ENCODE results near the gene MAP3K4.

The MAP3K4 gene

DNA sequence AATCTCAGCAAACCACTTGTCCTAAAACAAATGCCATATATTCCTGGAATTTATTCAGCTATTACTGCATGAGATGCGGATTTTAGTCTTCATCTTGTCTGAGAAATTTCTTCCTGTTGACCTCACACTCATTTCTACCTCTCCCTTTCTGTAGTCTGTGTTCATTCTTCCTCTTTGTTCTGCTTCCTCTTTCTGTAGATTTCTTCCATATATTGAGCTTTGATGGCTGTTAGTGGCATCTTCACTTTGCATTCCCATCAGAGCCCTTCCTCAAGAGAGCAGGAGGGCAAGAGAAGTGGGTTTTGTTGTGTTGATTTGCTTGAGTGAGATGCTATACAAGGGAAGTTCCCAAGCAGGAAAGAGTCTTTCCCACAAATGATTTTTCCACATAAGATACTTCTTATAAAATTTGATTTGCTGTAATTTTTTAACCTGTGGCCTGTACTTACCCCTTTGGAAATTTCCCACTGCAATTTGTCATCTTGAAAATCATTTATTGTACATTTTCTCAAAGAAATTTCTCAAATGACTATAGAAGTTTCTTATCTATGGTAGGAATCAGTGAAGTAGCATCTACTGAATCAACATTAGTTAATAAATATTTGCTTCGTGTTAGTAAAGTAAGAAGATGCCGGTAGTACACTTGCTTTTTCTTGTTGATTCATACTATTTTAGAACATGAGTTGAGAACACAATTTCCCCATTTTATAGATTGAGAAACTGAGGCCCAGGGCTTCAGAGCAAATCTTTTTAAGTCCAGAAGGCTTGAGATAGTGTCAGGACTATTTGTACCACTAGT, 43.8 kb downstream of the MAP3K4 start:
- H3K4me3 ChIP-seq (replicated peaks in 1 of 2; ENCODE audit: low read depth in 2 of 2, low read length in 2 of 2), result no peak overlapping the region
- DNase-seq (ENCODE audit: low read depth in 2 of 2), result no peak
- TF ChIP-seq, protein P1, sequence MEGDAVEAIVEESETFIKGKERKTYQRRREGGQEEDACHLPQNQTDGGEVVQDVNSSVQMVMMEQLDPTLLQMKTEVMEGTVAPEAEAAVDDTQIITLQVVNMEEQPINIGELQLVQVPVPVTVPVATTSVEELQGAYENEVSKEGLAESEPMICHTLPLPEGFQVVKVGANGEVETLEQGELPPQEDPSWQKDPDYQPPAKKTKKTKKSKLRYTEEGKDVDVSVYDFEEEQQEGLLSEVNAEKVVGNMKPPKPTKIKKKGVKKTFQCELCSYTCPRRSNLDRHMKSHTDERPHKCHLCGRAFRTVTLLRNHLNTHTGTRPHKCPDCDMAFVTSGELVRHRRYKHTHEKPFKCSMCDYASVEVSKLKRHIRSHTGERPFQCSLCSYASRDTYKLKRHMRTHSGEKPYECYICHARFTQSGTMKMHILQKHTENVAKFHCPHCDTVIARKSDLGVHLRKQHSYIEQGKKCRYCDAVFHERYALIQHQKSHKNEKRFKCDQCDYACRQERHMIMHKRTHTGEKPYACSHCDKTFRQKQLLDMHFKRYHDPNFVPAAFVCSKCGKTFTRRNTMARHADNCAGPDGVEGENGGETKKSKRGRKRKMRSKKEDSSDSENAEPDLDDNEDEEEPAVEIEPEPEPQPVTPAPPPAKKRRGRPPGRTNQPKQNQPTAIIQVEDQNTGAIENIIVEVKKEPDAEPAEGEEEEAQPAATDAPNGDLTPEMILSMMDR (IDR thresholded peaks at IDR 0.05; ENCODE audit: low read depth, low read length), result no peak

DNA sequence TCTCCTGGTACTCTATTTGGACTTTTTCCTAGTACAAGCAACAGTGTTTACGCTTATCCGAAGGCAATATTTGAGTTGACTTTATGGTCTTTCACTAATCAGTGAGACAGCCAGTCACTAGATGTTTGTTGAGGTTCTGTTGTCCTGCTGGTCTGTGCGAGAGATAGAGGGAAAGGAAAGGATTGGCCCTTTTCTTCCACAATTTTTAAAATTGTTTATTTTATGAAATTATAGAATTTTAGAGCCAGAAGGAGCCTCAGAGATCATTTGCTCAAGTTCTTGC, 44.4 kb downstream of the MAP3K4 start:
- TF ChIP-seq, protein P1 (IDR thresholded peaks at IDR 0.05; ENCODE audit: low read depth, low read length), result no peak
- no peak for DNase-seq (ENCODE audit: low read depth in 2 of 2)
- H3K4me3 ChIP-seq (replicated peaks in 1 of 2; ENCODE audit: low read depth in 2 of 2, low read length in 2 of 2), result no peak overlapping the region

DNA sequence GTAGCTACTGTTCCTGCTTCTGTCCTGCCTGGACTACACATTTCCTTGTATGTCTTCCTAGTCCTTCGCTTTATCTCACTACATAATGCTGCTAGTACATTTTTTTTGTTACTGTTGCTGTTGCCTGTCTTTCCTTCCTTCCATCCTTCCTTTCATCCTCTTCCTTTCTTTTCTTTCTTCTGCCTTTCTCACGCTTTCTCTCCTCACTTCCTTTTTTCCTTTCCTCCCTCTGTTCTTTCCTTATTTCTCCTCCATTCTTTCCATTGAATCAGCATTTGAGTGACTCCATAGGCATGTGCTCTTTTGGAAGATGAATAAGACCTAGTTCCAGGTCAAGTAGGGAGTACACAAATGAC, 46.3 kb downstream of the MAP3K4 start:
- TF ChIP-seq, protein P1 (IDR thresholded peaks at IDR 0.05; ENCODE audit: low read depth, low read length), result no peak
- DNase-seq (ENCODE audit: low read depth in 2 of 2), result no peak
- no peak overlapping the region for H3K4me3 ChIP-seq (replicated peaks in 1 of 2; ENCODE audit: low read depth in 2 of 2, low read length in 2 of 2)

DNA sequence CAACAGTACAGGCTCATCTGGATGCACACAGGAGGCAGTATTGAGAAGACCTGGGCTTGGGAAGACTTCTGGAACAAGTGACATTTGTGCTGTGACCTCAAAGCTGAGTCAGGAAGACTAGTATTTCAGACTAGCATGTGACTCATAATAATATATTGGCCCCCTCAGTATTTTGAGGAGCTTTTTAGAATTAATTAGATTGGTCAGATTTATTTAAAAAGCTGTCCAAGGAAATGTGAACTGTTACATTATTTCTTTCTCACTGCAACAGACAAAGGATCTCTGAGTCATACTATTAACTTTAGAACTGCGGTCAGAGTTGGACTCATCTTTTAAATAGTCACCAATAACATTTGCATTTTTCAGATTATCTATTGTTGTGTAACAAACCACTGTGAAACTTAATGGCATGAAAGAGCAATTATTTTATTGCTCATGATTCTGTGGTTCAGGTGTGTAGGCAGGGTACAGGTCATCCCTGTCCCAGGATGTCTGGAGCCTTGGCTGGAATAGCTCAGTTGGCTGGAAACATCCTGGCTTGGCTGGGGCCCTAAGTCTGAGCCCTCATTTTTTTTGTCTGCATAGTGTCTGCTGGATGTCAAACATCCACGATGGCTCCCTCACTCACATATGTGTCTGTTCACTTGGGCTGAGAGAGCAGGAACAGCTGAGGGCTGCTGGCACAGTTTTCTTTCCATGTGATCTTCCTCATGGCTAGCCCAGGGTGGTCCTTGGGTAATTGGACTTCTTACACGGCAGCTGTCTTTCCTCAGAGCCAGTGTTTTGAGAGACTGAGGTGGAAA, 46.9 kb downstream of the MAP3K4 start:
- peak; percentile 70 to 94 for DNase-seq (ENCODE audit: low read depth in 2 of 2)
- TF ChIP-seq, protein P1 (IDR thresholded peaks at IDR 0.05; ENCODE audit: low read depth, low read length), result peak; percentile 46
- H3K4me3 ChIP-seq (replicated peaks in 1 of 2; ENCODE audit: low read depth in 2 of 2, low read length in 2 of 2), result no peak overlapping the region

DNA sequence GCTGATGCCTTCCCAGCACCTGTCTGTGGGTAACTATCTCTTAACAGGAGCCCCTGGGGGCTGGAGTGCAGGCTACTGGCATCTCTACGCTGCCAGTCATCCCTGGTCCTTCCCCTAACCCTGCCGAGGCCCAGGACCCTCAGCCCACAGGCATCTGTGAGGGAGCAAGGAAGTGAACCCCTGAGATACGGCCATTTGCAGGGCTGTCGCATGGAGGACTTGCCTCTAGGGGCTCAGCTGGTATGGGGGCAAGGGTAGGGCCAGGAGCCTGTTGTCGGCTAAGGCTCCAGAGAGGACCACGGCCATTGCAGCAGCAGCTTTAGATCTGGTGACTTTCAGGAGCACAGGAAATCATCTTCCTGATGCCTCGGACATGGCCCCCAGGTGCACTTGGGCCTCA, 49.7 kb downstream of the MAP3K4 start:
- TF ChIP-seq, protein P1 (IDR thresholded peaks at IDR 0.05; ENCODE audit: low read depth, low read length), result no peak
- no peak for DNase-seq (ENCODE audit: low read depth in 2 of 2)
- no peak overlapping the region for H3K4me3 ChIP-seq (replicated peaks in 1 of 2; ENCODE audit: low read depth in 2 of 2, low read length in 2 of 2)

DNA sequence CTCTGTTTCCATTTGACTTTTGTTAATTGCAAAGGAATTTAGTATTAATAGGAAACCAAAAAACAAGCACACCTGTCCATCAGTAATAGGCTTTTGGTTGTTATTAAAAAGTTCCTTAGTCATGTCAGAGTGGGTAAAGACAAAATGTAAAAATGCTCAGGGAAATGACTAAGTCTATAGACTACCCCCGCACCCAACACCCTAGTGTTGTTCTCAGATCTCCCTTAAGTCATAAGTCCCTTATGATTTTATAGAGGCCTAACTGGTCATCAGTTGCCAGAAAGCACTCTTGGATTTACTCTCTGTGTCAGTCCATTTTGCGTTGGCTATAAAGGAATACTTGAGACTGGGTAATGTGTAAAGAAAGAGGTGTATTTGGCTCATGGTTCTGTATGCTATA, 52.8 kb downstream of the MAP3K4 start:
- no peak overlapping the region for H3K4me3 ChIP-seq (replicated peaks in 1 of 2; ENCODE audit: low read depth in 2 of 2, low read length in 2 of 2)
- TF ChIP-seq, protein P1 (IDR thresholded peaks at IDR 0.05; ENCODE audit: low read depth, low read length), result no peak
- DNase-seq (ENCODE audit: low read depth in 2 of 2), result peak in 1 of 2 donors; percentile 55
